K562 (cell line): ENCODE measurements around the gene RUNX3. TPM values are rescaled to one million over a fixed set of nuclear protein-coding genes. Genes with fewer than 3 reads are reported as not detected.

Source experiments
- HDGF ChIP-seq: fragments of 450-650 bp; IDR thresholded peaks from 2 replicates; pipeline ENCODE4 v1.6.1; 2016
- ILF3 ChIP-seq: fragments of 450-650 bp; IDR thresholded peaks from 2 replicates; pipeline ENCODE4 v1.6.1; 2018; ENCODE audit warnings: antibody characterized with exemption, mild to moderate bottlenecking, moderate library complexity, borderline replicate concordance
- KDM2B ChIP-seq: fragments of 250-450 bp; sonication (Bioruptor Pico); IDR thresholded peaks from 2 replicates; pipeline ENCODE4 v1.8.0; 2021; ENCODE audit warnings: mild to moderate bottlenecking, moderate library complexity
- KHSRP ChIP-seq: fragments of 450-650 bp; IDR thresholded peaks from 2 replicates; pipeline ENCODE4 v1.6.1; 2017
- NBN ChIP-seq: fragments of 450-650 bp; IDR thresholded peaks from 2 replicates; pipeline ENCODE4 v1.6.1; 2016; ENCODE audit warnings: low read depth, mild to moderate bottlenecking
- NR2C2 ChIP-seq, 2 experiments: fragments of 200-800 bp in 1 of 2; sonication (Bioruptor generic) in 1 of 2; sonication (generic) in 1 of 2; formaldehyde crosslinking in 1 of 2; IDR thresholded peaks; 2 replicates each; pipeline versions ENCODE4 v1.6.1 to v1.8.0; 2016 to 2022; ENCODE audit warnings: mild to moderate bottlenecking in 1 of 2, missing compliant biosample characterization in 1 of 2, missing genetic modification characterization in 1 of 2, missing genetic modification reagents in 1 of 2
- PML ChIP-seq: IDR thresholded peaks from 2 replicates; pipeline ENCODE4 v1.6.1; 2012; ENCODE audit warnings: low read length, inconsistent platforms
- POLR3A ChIP-seq: IDR thresholded peaks from 2 replicates; pipeline ENCODE4 v1.6.1; 2011; ENCODE audit warnings: borderline replicate concordance, mild to moderate bottlenecking, moderate library complexity; ENCODE audit not compliant: insufficient read length, insufficient read depth; ENCODE audit errors: extremely low read depth
- RB1 ChIP-seq: fragments of 450-650 bp; IDR thresholded peaks from 2 replicates; pipeline ENCODE4 v1.6.1; 2017; ENCODE audit warnings: low read depth, mild to moderate bottlenecking
- STAG1 ChIP-seq: sonication (generic); formaldehyde crosslinking; IDR thresholded peaks from 2 replicates; pipeline ENCODE4 v1.5.0; 2020; ENCODE audit warnings: missing genetic modification reagents, borderline replicate concordance
- STAT5B ChIP-seq: fragments of 250-450 bp; sonication (Bioruptor Pico); IDR thresholded peaks from 2 replicates; pipeline ENCODE4 v1.8.0; 2021; ENCODE audit warnings: mild to moderate bottlenecking, inconsistent platforms
- TAF15 ChIP-seq: fragments of 200-400 bp; formaldehyde crosslinking; IDR thresholded peaks from 2 replicates; pipeline ENCODE4 v1.6.1; 2017; ENCODE audit warnings: mild to moderate bottlenecking, low read depth, low read length, moderate library complexity
- ZFX ChIP-seq: sonication (generic); formaldehyde crosslinking; IDR thresholded peaks from 2 replicates; pipeline ENCODE4 v1.8.0; 2022; ENCODE audit warnings: mild to moderate bottlenecking, missing genetic modification reagents, moderate library complexity
- ZNF224 ChIP-seq: sonication (generic); formaldehyde crosslinking; IDR thresholded peaks from 2 replicates; pipeline ENCODE4 v1.8.0; 2022; ENCODE audit warnings: mild to moderate bottlenecking, missing genetic modification reagents
- ZNF316 ChIP-seq: fragments of 450-650 bp; IDR thresholded peaks from 2 replicates; pipeline ENCODE4 v1.6.1; 2016
- ZNF445 ChIP-seq: fragments of 250-450 bp; sonication (Bioruptor Pico); IDR thresholded peaks from 2 replicates; pipeline ENCODE4 v1.4.0; 2020; ENCODE audit warnings: low read depth, mild to moderate bottlenecking, moderate library complexity
- ZNF644 ChIP-seq: fragments of 200-800 bp; sonication (Bioruptor generic); IDR thresholded peaks from 2 replicates; pipeline ENCODE4 v1.6.1; 2016; ENCODE audit warnings: low read depth, missing genetic modification characterization, missing compliant biosample characterization
- polyA plus RNA-seq, 8 experiments: library from polyadenylated mRNA; depleted of rRNA in 4 of 8; stranded (reverse) in 5 of 8; unstranded in 3 of 8; fragments of >200 nt; fragmentation: Nextera tagmentation in 2 of 8; fragmentation: Illumina TruSeq in 1 of 8; extraction: Ambion mirVana in 2 of 8; extraction: Trizol in 1 of 8; gene quantifications; 2 replicates each; pipeline versions ENCODE4 v1.2.1 to v1.2.3, GENCODE V29; 2011 to 2014; ENCODE audit warnings: inconsistent platforms in 1 of 8, missing spikeins in 1 of 8
- total RNA-seq, 7 experiments: library from RNA; depleted of rRNA in 6 of 7; stranded (reverse); fragments of >200 nt in 6 of 7; fragmentation: Illumina TruSeq in 2 of 7; extraction: Trizol in 2 of 7; gene quantifications; 2 replicates each; pipeline versions ENCODE4 v1.2.1 to v1.2.3, GENCODE V29; 2011 to 2021; ENCODE audit warnings: low replicate concordance in 1 of 7
- TF ChIP-seq, protein P1 (sequence below), 3 experiments: IDR thresholded peaks in 2 of 3; conservative IDR thresholded peaks in 1 of 3; 2 replicates each; pipeline ENCODE4 v1.5.1; 2011 to 2012; ENCODE audit warnings: low read length in 3 of 3, mild to moderate bottlenecking in 3 of 3, control low read depth in 2 of 3, improper control_type of control experiment in 1 of 3, inconsistent platforms in 1 of 3, low read depth in 1 of 3, mixed read lengths in 1 of 3, moderate library complexity in 1 of 3; ENCODE audit not compliant: insufficient read depth in 2 of 3
- TF ChIP-seq, protein P2 (sequence below), 2 experiments: fragments of 450-650 bp; formaldehyde crosslinking in 1 of 2; IDR thresholded peaks; 2 replicates each; pipeline versions ENCODE4 v1.4.0 to v1.6.1; 2014 to 2020; ENCODE audit warnings: mild to moderate bottlenecking in 2 of 2, borderline replicate concordance in 1 of 2, low read depth in 1 of 2
- TF ChIP-seq, protein P3 (sequence below): fragments of 250-450 bp; sonication (Bioruptor Pico); IDR thresholded peaks from 2 replicates; pipeline ENCODE4 v1.8.0; 2022; ENCODE audit warnings: moderate library complexity, mild to moderate bottlenecking, inconsistent platforms

The RUNX3 gene
- total and polyA plus RNA-seq, 9 of the 15 experiments (the other 6 are each of a cell fraction or from before 2014, with no cell fraction given) = 0.01 to 0.64 (median 0.09) TPM

DNA sequence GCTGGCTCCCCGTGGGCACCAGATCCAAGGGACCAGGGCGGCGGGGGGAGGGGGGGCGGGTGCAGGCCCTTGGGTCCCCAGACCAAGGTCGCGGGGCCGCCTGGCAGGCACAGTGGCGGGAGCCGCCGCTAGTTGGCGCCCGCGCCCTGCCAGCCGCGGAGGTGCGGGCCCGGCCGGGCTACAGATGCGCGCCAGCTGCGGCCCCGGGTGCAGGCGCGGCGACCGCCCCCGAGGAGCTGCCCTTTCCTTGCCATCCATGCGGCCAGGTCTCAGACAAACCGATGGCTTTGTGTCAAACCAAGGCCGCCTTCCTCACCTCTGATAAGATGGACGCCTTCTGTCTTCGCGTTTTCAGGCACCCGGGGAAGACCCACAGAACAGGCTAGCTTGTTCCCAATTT lies 2.2 kb upstream of the RUNX3 start (continued):
- no peak for TF ChIP-seq ZNF316
- no peak for TF ChIP-seq ZFX (CRISPR knock-in tag)
- TF ChIP-seq, protein P1, sequence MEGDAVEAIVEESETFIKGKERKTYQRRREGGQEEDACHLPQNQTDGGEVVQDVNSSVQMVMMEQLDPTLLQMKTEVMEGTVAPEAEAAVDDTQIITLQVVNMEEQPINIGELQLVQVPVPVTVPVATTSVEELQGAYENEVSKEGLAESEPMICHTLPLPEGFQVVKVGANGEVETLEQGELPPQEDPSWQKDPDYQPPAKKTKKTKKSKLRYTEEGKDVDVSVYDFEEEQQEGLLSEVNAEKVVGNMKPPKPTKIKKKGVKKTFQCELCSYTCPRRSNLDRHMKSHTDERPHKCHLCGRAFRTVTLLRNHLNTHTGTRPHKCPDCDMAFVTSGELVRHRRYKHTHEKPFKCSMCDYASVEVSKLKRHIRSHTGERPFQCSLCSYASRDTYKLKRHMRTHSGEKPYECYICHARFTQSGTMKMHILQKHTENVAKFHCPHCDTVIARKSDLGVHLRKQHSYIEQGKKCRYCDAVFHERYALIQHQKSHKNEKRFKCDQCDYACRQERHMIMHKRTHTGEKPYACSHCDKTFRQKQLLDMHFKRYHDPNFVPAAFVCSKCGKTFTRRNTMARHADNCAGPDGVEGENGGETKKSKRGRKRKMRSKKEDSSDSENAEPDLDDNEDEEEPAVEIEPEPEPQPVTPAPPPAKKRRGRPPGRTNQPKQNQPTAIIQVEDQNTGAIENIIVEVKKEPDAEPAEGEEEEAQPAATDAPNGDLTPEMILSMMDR (IDR thresholded peaks at IDR 0.05 in 2 of 3, conservative IDR thresholded peaks at IDR 0.05 in 1 of 3; ENCODE audit: insufficient read depth in 2 of 3, low read depth in 1 of 3, low read length in 3 of 3) = peak in 2 of 3 experiments; percentile 70 to 88; a peak in 5 of 6 replicates
- no peak for TF ChIP-seq ZNF224
- TF ChIP-seq NR2C2 (CRISPR knock-in tag; IDR thresholded peaks at IDR 0.05) = no peak
- TF ChIP-seq NR2C2 (tag; IDR thresholded peaks at IDR 0.05) = no peak
- TF ChIP-seq, protein P2, sequence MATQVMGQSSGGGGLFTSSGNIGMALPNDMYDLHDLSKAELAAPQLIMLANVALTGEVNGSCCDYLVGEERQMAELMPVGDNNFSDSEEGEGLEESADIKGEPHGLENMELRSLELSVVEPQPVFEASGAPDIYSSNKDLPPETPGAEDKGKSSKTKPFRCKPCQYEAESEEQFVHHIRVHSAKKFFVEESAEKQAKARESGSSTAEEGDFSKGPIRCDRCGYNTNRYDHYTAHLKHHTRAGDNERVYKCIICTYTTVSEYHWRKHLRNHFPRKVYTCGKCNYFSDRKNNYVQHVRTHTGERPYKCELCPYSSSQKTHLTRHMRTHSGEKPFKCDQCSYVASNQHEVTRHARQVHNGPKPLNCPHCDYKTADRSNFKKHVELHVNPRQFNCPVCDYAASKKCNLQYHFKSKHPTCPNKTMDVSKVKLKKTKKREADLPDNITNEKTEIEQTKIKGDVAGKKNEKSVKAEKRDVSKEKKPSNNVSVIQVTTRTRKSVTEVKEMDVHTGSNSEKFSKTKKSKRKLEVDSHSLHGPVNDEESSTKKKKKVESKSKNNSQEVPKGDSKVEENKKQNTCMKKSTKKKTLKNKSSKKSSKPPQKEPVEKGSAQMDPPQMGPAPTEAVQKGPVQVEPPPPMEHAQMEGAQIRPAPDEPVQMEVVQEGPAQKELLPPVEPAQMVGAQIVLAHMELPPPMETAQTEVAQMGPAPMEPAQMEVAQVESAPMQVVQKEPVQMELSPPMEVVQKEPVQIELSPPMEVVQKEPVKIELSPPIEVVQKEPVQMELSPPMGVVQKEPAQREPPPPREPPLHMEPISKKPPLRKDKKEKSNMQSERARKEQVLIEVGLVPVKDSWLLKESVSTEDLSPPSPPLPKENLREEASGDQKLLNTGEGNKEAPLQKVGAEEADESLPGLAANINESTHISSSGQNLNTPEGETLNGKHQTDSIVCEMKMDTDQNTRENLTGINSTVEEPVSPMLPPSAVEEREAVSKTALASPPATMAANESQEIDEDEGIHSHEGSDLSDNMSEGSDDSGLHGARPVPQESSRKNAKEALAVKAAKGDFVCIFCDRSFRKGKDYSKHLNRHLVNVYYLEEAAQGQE (IDR thresholded peaks at IDR 0.05; ENCODE audit: borderline replicate concordance) = peak; percentile 32; the same call in 1 of the 2 replicates
- TF ChIP-seq, protein P2 (CRISPR knock-in tag; IDR thresholded peaks at IDR 0.05; ENCODE audit: low read depth) = no peak
- no peak for TF ChIP-seq STAT5B
- TF ChIP-seq POLR3A = no peak
- TF ChIP-seq ILF3 = no peak
- TF ChIP-seq TAF15 = no peak
- no peak for TF ChIP-seq ZNF644
- TF ChIP-seq ZNF445 (CRISPR knock-in tag) = no peak
- TF ChIP-seq, protein P3, sequence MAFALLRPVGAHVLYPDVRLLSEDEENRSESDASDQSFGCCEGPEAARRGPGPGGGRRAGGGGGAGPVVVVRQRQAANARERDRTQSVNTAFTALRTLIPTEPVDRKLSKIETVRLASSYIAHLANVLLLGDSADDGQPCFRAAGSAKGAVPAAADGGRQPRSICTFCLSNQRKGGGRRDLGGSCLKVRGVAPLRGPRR (CRISPR knock-in tag) = no peak
- TF ChIP-seq NBN = no peak
- TF ChIP-seq KHSRP = no peak
- TF ChIP-seq RB1 = 0 out of 2 replicates have a peak, but pooled peaks have one; percentile 35
- no peak for TF ChIP-seq HDGF
- no peak for TF ChIP-seq KDM2B (CRISPR knock-in tag)
- peak; percentile 63; the same call in 1 of the 2 replicates for TF ChIP-seq STAG1 (CRISPR knock-in tag)
- TF ChIP-seq PML = no peak
